ENCODE measurements around the gene GIPC3.

GIPC3 gene

GRCh38 chr19:3573858-3574637 is 11.2 kb upstream of the GIPC3 start:
- Histone ChIP-seq H3K27me3 (ENCODE audit: insufficient read depth, insufficient read length) (no peaks in the 10 kb centered on the region), H3K4me1 (ENCODE audit: insufficient read depth, insufficient read length) (peaks cover 17% of the 10 kb centered on the region), H3K9me3 (ENCODE audit: insufficient read depth, low read length) (no peaks in the 10 kb centered on the region), H3K36me3 (ENCODE audit: insufficient read depth, insufficient read length, low read length) (peaks cover 34% of the 10 kb centered on the region), H3K9ac (ENCODE audit: insufficient read length, low read depth) (peak overlapping the region; percentile 95), H3K4me3 (ENCODE audit: insufficient read length, low read depth) (peak overlapping the region; percentile 95)
- peak; percentile 97 for DNase-seq (ENCODE audit: low read depth, low spot score)
- TF ChIP-seq ZNF274 (IDR thresholded peaks at IDR 0.05; ENCODE audit: low read depth, low read length) (no peak), SUZ12 (IDR thresholded peaks at IDR 0.05; ENCODE audit: extremely low read depth, insufficient read depth, insufficient read length) (no peak), YY1 (IDR thresholded peaks at IDR 0.05; ENCODE audit: insufficient read depth, insufficient read length) (peak; percentile 41)

- no peak for TF ChIP-seq SUZ12 (IDR thresholded peaks at IDR 0.05; ENCODE audit: extremely low read depth, insufficient read depth, insufficient read length)
- TF ChIP-seq ZNF274 (IDR thresholded peaks at IDR 0.05; ENCODE audit: low read depth, low read length), result no peak
- no peak for TF ChIP-seq YY1 (IDR thresholded peaks at IDR 0.05; ENCODE audit: insufficient read depth, insufficient read length)
- Histone ChIP-seq H3K27me3 (ENCODE audit: insufficient read depth, insufficient read length) (no peaks in the 10 kb centered on the region), H3K4me3 (ENCODE audit: insufficient read length, low read depth) (no peak overlapping the region), H3K4me1 (ENCODE audit: insufficient read depth, insufficient read length) (peaks cover 17% of the 10 kb centered on the region), H3K9ac (ENCODE audit: insufficient read length, low read depth) (peak overlapping the region; percentile 50), H3K36me3 (ENCODE audit: insufficient read depth, insufficient read length, low read length) (peaks cover 36% of the 10 kb centered on the region), H3K9me3 (ENCODE audit: insufficient read depth, low read length) (no peaks in the 10 kb centered on the region)
- no peak for DNase-seq (ENCODE audit: low read depth, low spot score)
Measured at GRCh38 chr19:3575260-3575741, 10.0 kb upstream of the GIPC3 start.

- peaks cover 36% of the 10 kb centered on the region for H3K36me3 ChIP-seq (ENCODE audit: insufficient read depth, insufficient read length, low read length)
Measured at GRCh38 chr19:3575949-3576673, 9.2 kb upstream of the GIPC3 start.

GRCh38 chr19:3576696-3577443 is 8.4 kb upstream of the GIPC3 start:
- H3K4me3 ChIP-seq (ENCODE audit: insufficient read length, low read depth), result no peak overlapping the region
- no peaks in the 10 kb centered on the region for H3K27me3 ChIP-seq (ENCODE audit: insufficient read depth, insufficient read length)
- H3K4me1 ChIP-seq (ENCODE audit: insufficient read depth, insufficient read length), result peaks cover 17% of the 10 kb centered on the region
- peak overlapping the region; percentile 32 for H3K9ac ChIP-seq (ENCODE audit: insufficient read length, low read depth)
- TF ChIP-seq SUZ12 (IDR thresholded peaks at IDR 0.05; ENCODE audit: extremely low read depth, insufficient read depth, insufficient read length) (no peak), ZNF274 (IDR thresholded peaks at IDR 0.05; ENCODE audit: low read depth, low read length) (no peak), YY1 (IDR thresholded peaks at IDR 0.05; ENCODE audit: insufficient read depth, insufficient read length) (no peak)
- H3K9me3 ChIP-seq (ENCODE audit: insufficient read depth, low read length), result no peaks in the 10 kb centered on the region
- H3K36me3 ChIP-seq (ENCODE audit: insufficient read depth, insufficient read length, low read length), result peaks cover 36% of the 10 kb centered on the region
- no peak for DNase-seq (ENCODE audit: low read depth, low spot score)

More at GRCh38 chr19:3575949-3576673, 9.2 kb upstream of the GIPC3 start:
- peak overlapping the region; percentile 32 for H3K9ac ChIP-seq (ENCODE audit: insufficient read length, low read depth)
- H3K27me3 ChIP-seq (ENCODE audit: insufficient read depth, insufficient read length), result no peaks in the 10 kb centered on the region
- no peak overlapping the region for H3K4me3 ChIP-seq (ENCODE audit: insufficient read length, low read depth)
- no peaks in the 10 kb centered on the region for H3K9me3 ChIP-seq (ENCODE audit: insufficient read depth, low read length)
- DNase-seq (ENCODE audit: low read depth, low spot score), result no peak
- peaks cover 17% of the 10 kb centered on the region for H3K4me1 ChIP-seq (ENCODE audit: insufficient read depth, insufficient read length)
- no peak for TF ChIP-seq ZNF274 (IDR thresholded peaks at IDR 0.05; ENCODE audit: low read depth, low read length)
- no peak for TF ChIP-seq SUZ12 (IDR thresholded peaks at IDR 0.05; ENCODE audit: extremely low read depth, insufficient read depth, insufficient read length)
- TF ChIP-seq YY1 (IDR thresholded peaks at IDR 0.05; ENCODE audit: insufficient read depth, insufficient read length), result no peak

- DNase-seq (ENCODE audit: low read depth, low spot score), result no peak
- Histone ChIP-seq H3K4me3 (ENCODE audit: insufficient read length, low read depth) (no peak overlapping the region), H3K27me3 (ENCODE audit: insufficient read depth, insufficient read length) (no peaks in the 10 kb centered on the region), H3K9ac (ENCODE audit: insufficient read length, low read depth) (no peak overlapping the region), H3K9me3 (ENCODE audit: insufficient read depth, low read length) (no peaks in the 10 kb centered on the region), H3K4me1 (ENCODE audit: insufficient read depth, insufficient read length) (peaks cover 13% of the 10 kb centered on the region), H3K36me3 (ENCODE audit: insufficient read depth, insufficient read length, low read length) (peaks cover 36% of the 10 kb centered on the region)
- TF ChIP-seq YY1 (IDR thresholded peaks at IDR 0.05; ENCODE audit: insufficient read depth, insufficient read length) (no peak), SUZ12 (IDR thresholded peaks at IDR 0.05; ENCODE audit: extremely low read depth, insufficient read depth, insufficient read length) (no peak), ZNF274 (IDR thresholded peaks at IDR 0.05; ENCODE audit: low read depth, low read length) (no peak)
Measured at GRCh38 chr19:3577723-3578344, 7.4 kb upstream of the GIPC3 start.

GRCh38 chr19:3578390-3578789 is 6.9 kb upstream of the GIPC3 start:
- TF ChIP-seq ZNF274 (IDR thresholded peaks at IDR 0.05; ENCODE audit: low read depth, low read length) (no peak), SUZ12 (IDR thresholded peaks at IDR 0.05; ENCODE audit: extremely low read depth, insufficient read depth, insufficient read length) (no peak), YY1 (IDR thresholded peaks at IDR 0.05; ENCODE audit: insufficient read depth, insufficient read length) (no peak)
- DNase-seq (ENCODE audit: low read depth, low spot score), result no peak
- peaks cover 16% of the 10 kb centered on the region for H3K4me1 ChIP-seq (ENCODE audit: insufficient read depth, insufficient read length)
- no peak overlapping the region for H3K9ac ChIP-seq (ENCODE audit: insufficient read length, low read depth)
- no peaks in the 10 kb centered on the region for H3K9me3 ChIP-seq (ENCODE audit: insufficient read depth, low read length)
- H3K27me3 ChIP-seq (ENCODE audit: insufficient read depth, insufficient read length), result no peaks in the 10 kb centered on the region
- no peak overlapping the region for H3K4me3 ChIP-seq (ENCODE audit: insufficient read length, low read depth)
- H3K36me3 ChIP-seq (ENCODE audit: insufficient read depth, insufficient read length, low read length), result peaks cover 36% of the 10 kb centered on the region
